Measurements from ENCODE around the gene PRLHR. TPM values are rescaled to one million over a fixed set of nuclear protein-coding genes. Genes with fewer than 3 reads are reported as not detected.

PRLHR gene
- total and polyA plus RNA-seq, 2 of the 4 experiments (the other 2 are of a cell fraction): not detected

DNA sequence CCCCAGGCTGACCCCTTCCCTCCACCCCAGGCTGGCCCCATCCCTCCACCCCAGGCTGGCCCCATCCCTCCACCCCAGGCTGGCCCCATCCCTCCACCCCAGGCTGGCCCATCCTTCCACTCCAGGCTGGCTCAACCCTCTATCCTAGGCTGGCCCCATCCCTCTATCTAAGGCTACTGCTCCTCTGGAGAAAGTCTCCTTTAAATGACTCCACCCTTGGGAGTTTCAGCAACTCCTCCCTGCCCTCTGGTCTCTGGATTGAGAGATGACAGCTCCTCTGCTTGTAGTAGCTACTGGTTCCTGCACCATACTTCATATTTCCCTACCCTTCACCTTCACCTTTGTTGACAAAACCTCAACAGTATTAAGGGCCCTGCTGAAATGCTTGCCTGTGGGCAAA, 8.5 kb downstream of the PRLHR start:
- Histone ChIP-seq H3K4me1 (ENCODE audit: control insufficient read depth, insufficient read depth, low read length) (no peaks in the 10 kb centered on the region), H2BK15ac (ENCODE audit: low read depth, low read length) (no peak overlapping the region), H2AK9ac (replicated peaks; ENCODE audit: low read depth, low read length, poor library complexity) (no peak overlapping the region), H3K9me1 (ENCODE audit: insufficient read depth, low read length) (no peaks in the 10 kb centered on the region), H3K4me2 (ENCODE audit: low read depth, low read length) (no peak overlapping the region), H2AK5ac (ENCODE audit: low read depth, low read length) (no peak overlapping the region), H3K27me3 (ENCODE audit: control insufficient read depth, insufficient read depth, low read length) (peaks cover 2% of the 10 kb centered on the region), H3K18ac (ENCODE audit: low read depth, low read length) (no peak overlapping the region), H2BK5ac (ENCODE audit: low read depth, low read length, poor library complexity, severe bottlenecking) (no peak overlapping the region), H3K27ac (ENCODE audit: insufficient read depth, low read length) (no peak overlapping the region), H3K23ac (ENCODE audit: low read depth, low read length) (no peak overlapping the region), H3K9me3 (ENCODE audit: control insufficient read depth, insufficient read depth, low read length) (no peaks in the 10 kb centered on the region), H2AFZ (replicated peaks; ENCODE audit: low read length, poor library complexity) (no peak overlapping the region), H2BK120ac (ENCODE audit: low read depth, low read length) (no peak overlapping the region), H4K91ac (ENCODE audit: insufficient read depth, low read depth, low read length) (no peak overlapping the region), H4K8ac (ENCODE audit: low read depth in 2 of 2, low read length in 2 of 2) (no peak overlapping the region), H3K36me3 (ENCODE audit: control insufficient read depth, insufficient read depth, low read length) (no peaks in the 10 kb centered on the region), H2BK20ac (ENCODE audit: low read depth, low read length) (no peak overlapping the region), H3K4ac (ENCODE audit: low read depth, low read length) (no peak overlapping the region), H3K9ac (ENCODE audit: low read depth, low read length) (no peak overlapping the region), H3K56ac (ENCODE audit: extremely low read depth, insufficient read depth, low read length) (no peak overlapping the region), H3K79me1 (ENCODE audit: low read depth in 1 of 2, low read length in 2 of 2) (no peaks in the 10 kb centered on the region), H4K5ac (ENCODE audit: low read depth, low read length) (no peak overlapping the region), H4K20me1 (ENCODE audit: insufficient read depth, low read length) (no peaks in the 10 kb centered on the region), H3K4me3 (ENCODE audit: insufficient read depth, low read depth, low read length) (no peak overlapping the region), H3K14ac (replicated peaks; ENCODE audit: low read depth, low read length) (no peak overlapping the region)
- ATAC-seq (ENCODE audit: low read depth) (no peak), DNase-seq (no peak)
- no peak for TF ChIP-seq MAZ (IDR thresholded peaks at IDR 0.05; ENCODE audit: borderline replicate concordance, low read depth, low read length)
- TF ChIP-seq, protein P1, sequence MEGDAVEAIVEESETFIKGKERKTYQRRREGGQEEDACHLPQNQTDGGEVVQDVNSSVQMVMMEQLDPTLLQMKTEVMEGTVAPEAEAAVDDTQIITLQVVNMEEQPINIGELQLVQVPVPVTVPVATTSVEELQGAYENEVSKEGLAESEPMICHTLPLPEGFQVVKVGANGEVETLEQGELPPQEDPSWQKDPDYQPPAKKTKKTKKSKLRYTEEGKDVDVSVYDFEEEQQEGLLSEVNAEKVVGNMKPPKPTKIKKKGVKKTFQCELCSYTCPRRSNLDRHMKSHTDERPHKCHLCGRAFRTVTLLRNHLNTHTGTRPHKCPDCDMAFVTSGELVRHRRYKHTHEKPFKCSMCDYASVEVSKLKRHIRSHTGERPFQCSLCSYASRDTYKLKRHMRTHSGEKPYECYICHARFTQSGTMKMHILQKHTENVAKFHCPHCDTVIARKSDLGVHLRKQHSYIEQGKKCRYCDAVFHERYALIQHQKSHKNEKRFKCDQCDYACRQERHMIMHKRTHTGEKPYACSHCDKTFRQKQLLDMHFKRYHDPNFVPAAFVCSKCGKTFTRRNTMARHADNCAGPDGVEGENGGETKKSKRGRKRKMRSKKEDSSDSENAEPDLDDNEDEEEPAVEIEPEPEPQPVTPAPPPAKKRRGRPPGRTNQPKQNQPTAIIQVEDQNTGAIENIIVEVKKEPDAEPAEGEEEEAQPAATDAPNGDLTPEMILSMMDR (conservative IDR thresholded peaks at IDR 0.05; ENCODE audit: low read depth, low read length): no peak
- no peak for TF ChIP-seq RFX5 (IDR thresholded peaks at IDR 0.05; ENCODE audit: low read depth, low read length)
- TF ChIP-seq SMC3 (IDR thresholded peaks at IDR 0.05; ENCODE audit: low read depth, low read length): no peak
- TF ChIP-seq ELK1 (IDR thresholded peaks at IDR 0.05; ENCODE audit: borderline replicate concordance, low read depth, low read length): no peak
- TF ChIP-seq RAD21 (IDR thresholded peaks at IDR 0.05; ENCODE audit: low read length): no peak
- no peak for TF ChIP-seq BHLHE40 (IDR thresholded peaks at IDR 0.05; ENCODE audit: low read depth, low read length)
- no peak for TF ChIP-seq MAFK (IDR thresholded peaks at IDR 0.05; ENCODE audit: low read depth, low read length)
- ChIA-PET CTCF (no interaction called here), POLR2A (ENCODE audit: unreplicated experiment) (no interaction called here)
- dilution Hi-C loops (cut with HindIII; ENCODE audit: low sequenced_read_pairs, unreplicated experiment): no loop called here
- in situ Hi-C loops (cut with MboI; ENCODE audit: low sequenced_read_pairs): no loop called here
- no TSS peak for BruUV-seq (replicated peaks)
- intact Hi-C loops (cut with micrococcal nuclease): no loop called here
